WTC11 (cell line): Measurements from ENCODE around the gene CUL4A. TPM values are rescaled to one million over a fixed set of nuclear protein-coding genes. Genes with fewer than 3 reads are reported as not detected.

Experiments used
- ATAC-seq: fragments of 200-7000 bp; cut with Tn5 transposase; 2 replicates; pipeline ENCODE4 v1.10.0; 2021; ENCODE audit warnings: mild to moderate bottlenecking, moderate library complexity
- CTCF ChIA-PET: fragments of 300-600 bp; sonication (Branson Sonifier 250); formaldehyde crosslinking; loops from one replicate; lab custom pipeline; 2021; ENCODE audit warnings: antibody characterized with exemption; lab: Charles Lee
- POLR2A ChIA-PET: fragments of 350-600 bp; sonication (Branson Sonifier 250); formaldehyde crosslinking; loops from one replicate; lab custom pipeline; 2021; ENCODE audit warnings: antibody characterized with exemption; lab: Charles Lee
- DNase-seq: peaks from one replicate; pipeline ENCODE4 v3.0.0; 2021; ENCODE audit warnings: low spot score
- H3K27ac Mint-ChIP-seq: 2 replicates; pipeline ENCODE4 v1.8.0; 2021; ENCODE audit warnings: mixed read lengths
- H3K27me3 Mint-ChIP-seq: 2 replicates; pipeline ENCODE4 v1.8.0; 2021; ENCODE audit warnings: low read depth, mild to moderate bottlenecking, moderate library complexity, mixed read lengths
- H3K36me3 Mint-ChIP-seq: 2 replicates; pipeline ENCODE4 v1.8.0; 2021; ENCODE audit warnings: mixed read lengths
- H3K4me1 Mint-ChIP-seq: 2 replicates; pipeline ENCODE4 v1.8.0; 2022; ENCODE audit warnings: mixed read lengths
- H3K4me3 Mint-ChIP-seq: 2 replicates; pipeline ENCODE4 v1.8.0; 2021; ENCODE audit warnings: mild to moderate bottlenecking, moderate library complexity, mixed read lengths
- H3K9me3 Mint-ChIP-seq: 2 replicates; pipeline ENCODE4 v1.8.0; 2021; ENCODE audit warnings: mixed read lengths
- AFF4 ChIP-seq: sonication (generic); formaldehyde crosslinking; IDR thresholded peaks from 2 replicates; pipeline ENCODE4 v1.8.1; 2023; ENCODE audit warnings: mild to moderate bottlenecking, missing genetic modification reagents, borderline replicate concordance
- AR ChIP-seq: fragments of 250-450 bp; sonication (Bioruptor Pico); IDR thresholded peaks from 2 replicates; pipeline ENCODE4 v1.9.0; 2021; ENCODE audit warnings: mild to moderate bottlenecking
- CBFB ChIP-seq: sonication (generic); formaldehyde crosslinking; IDR thresholded peaks from 2 replicates; pipeline ENCODE4 v1.8.1; 2022; ENCODE audit warnings: mild to moderate bottlenecking, low read depth, missing genetic modification reagents
- CDX4 ChIP-seq: fragments of 250-450 bp; sonication (Bioruptor Pico); IDR thresholded peaks from 2 replicates; pipeline ENCODE4 v1.9.0; 2021; ENCODE audit warnings: moderate library complexity, mild to moderate bottlenecking, inconsistent platforms, borderline replicate concordance
- CTCF ChIP-seq: fragments of 200-600 bp; IDR thresholded peaks from 2 replicates; pipeline ENCODE4 v1.8.0; 2022; ENCODE audit warnings: antibody characterized with exemption
- ETV6 ChIP-seq: sonication (generic); formaldehyde crosslinking; IDR thresholded peaks from 2 replicates; pipeline ENCODE4 v1.8.1; 2022; ENCODE audit warnings: mild to moderate bottlenecking, missing genetic modification reagents
- FOXJ3 ChIP-seq: sonication (generic); formaldehyde crosslinking; IDR thresholded peaks from 2 replicates; pipeline ENCODE4 v1.9.0; 2021; ENCODE audit warnings: missing genetic modification reagents, mild to moderate bottlenecking, borderline replicate concordance
- IRF2 ChIP-seq: sonication (generic); formaldehyde crosslinking; IDR thresholded peaks from 2 replicates; pipeline ENCODE4 v1.8.0; 2022; ENCODE audit warnings: low read depth, missing genetic modification reagents, borderline replicate concordance
- NR1H2 ChIP-seq: sonication (generic); formaldehyde crosslinking; IDR thresholded peaks from 2 replicates; pipeline ENCODE4 v1.9.0; 2021; ENCODE audit warnings: mild to moderate bottlenecking, moderate library complexity, missing genetic modification reagents
- NR3C1 ChIP-seq: sonication (generic); formaldehyde crosslinking; conservative IDR thresholded peaks from 2 replicates; pipeline ENCODE4 v1.8.1; 2023; ENCODE audit warnings: low read depth, mild to moderate bottlenecking, missing genetic modification reagents
- RELA ChIP-seq: sonication (generic); formaldehyde crosslinking; IDR thresholded peaks from 2 replicates; pipeline ENCODE4 v1.8.1; 2022; ENCODE audit warnings: missing genetic modification reagents, mild to moderate bottlenecking, borderline replicate concordance
- RORB ChIP-seq: fragments of 250-450 bp; sonication (Bioruptor Pico); IDR thresholded peaks from 2 replicates; pipeline ENCODE4 v1.9.0; 2021; ENCODE audit warnings: mild to moderate bottlenecking
- SMAD4 ChIP-seq: sonication (generic); formaldehyde crosslinking; IDR thresholded peaks from 2 replicates; pipeline ENCODE4 v1.8.0; 2022; ENCODE audit warnings: mild to moderate bottlenecking, missing genetic modification reagents
- STAT6 ChIP-seq: sonication (generic); formaldehyde crosslinking; conservative IDR thresholded peaks from 2 replicates; pipeline ENCODE4 v1.8.1; 2023; ENCODE audit warnings: mild to moderate bottlenecking, low read depth, missing genetic modification reagents, moderate library complexity
- TEAD1 ChIP-seq: sonication (generic); formaldehyde crosslinking; IDR thresholded peaks from 2 replicates; pipeline ENCODE4 v1.8.0; 2022; ENCODE audit warnings: mild to moderate bottlenecking, missing genetic modification reagents
- TEAD4 ChIP-seq: sonication (generic); formaldehyde crosslinking; IDR thresholded peaks from 2 replicates; pipeline ENCODE4 v1.8.0; 2022; ENCODE audit warnings: mild to moderate bottlenecking, missing genetic modification reagents
- TP53 ChIP-seq: sonication (generic); formaldehyde crosslinking; IDR thresholded peaks from 2 replicates; pipeline ENCODE4 v1.8.1; 2023; ENCODE audit warnings: mild to moderate bottlenecking, missing genetic modification reagents
- ZNF219 ChIP-seq: sonication (generic); formaldehyde crosslinking; IDR thresholded peaks from 2 replicates; pipeline ENCODE4 v1.8.0; 2023; ENCODE audit warnings: missing genetic modification reagents, mild to moderate bottlenecking, borderline replicate concordance
- ZNF281 ChIP-seq: sonication (generic); formaldehyde crosslinking; IDR thresholded peaks from 2 replicates; pipeline ENCODE4 v1.8.0; 2023; ENCODE audit warnings: mild to moderate bottlenecking, missing genetic modification reagents
- ZNF416 ChIP-seq: fragments of 250-450 bp; sonication (Bioruptor Pico); IDR thresholded peaks from 2 replicates; pipeline ENCODE4 v1.9.0; 2021; ENCODE audit warnings: mild to moderate bottlenecking, inconsistent platforms
- ZNF671 ChIP-seq: fragments of 250-450 bp; sonication (Bioruptor Pico); IDR thresholded peaks from 2 replicates; pipeline ENCODE4 v1.8.0; 2021; ENCODE audit warnings: mild to moderate bottlenecking
- total RNA-seq: library from RNA; stranded (reverse); gene quantifications from 3 replicates; pipeline ENCODE4 v1.2.3, GENCODE V29; 2021

Gene CUL4A
- total RNA-seq, 1 experiment from 2014 or later: 99.9 TPM

GRCh38 chr13:113220141-113220598, 10.8 kb downstream of the CUL4A start (continued):
- no peak for TF ChIP-seq AR (CRISPR knock-in tag)
- TF ChIP-seq RELA (CRISPR knock-in tag): no peak
- no peak for TF ChIP-seq TEAD4 (CRISPR knock-in tag)
- no peak for TF ChIP-seq CBFB (CRISPR knock-in tag)
- no peak for TF ChIP-seq NR3C1 (CRISPR knock-in tag)
- TF ChIP-seq TEAD1 (CRISPR knock-in tag): no peak
- no peak for TF ChIP-seq IRF2 (CRISPR knock-in tag)
- no peak for TF ChIP-seq ZNF416 (CRISPR knock-in tag)
- no peak for TF ChIP-seq AFF4 (CRISPR knock-in tag)
- no peak for TF ChIP-seq TP53
- TF ChIP-seq SMAD4 (CRISPR knock-in tag): no peak

- Mint-ChIP-seq H3K4me1 (peaks cover 3% of the 10 kb centered on the region; the same call in 1 of the 2 replicates), H3K27me3 (no peaks in the 10 kb centered on the region), H3K36me3 (peaks cover 58% of the 10 kb centered on the region), H3K27ac (peak overlapping the region; percentile 88; the same call in 1 of the 2 replicates), H3K4me3 (no peak overlapping the region), H3K9me3 (no peaks in the 10 kb centered on the region)
- ATAC-seq: no peak
- POLR2A ChIA-PET: no interaction called here
- DNase-seq: no peak
- CTCF ChIA-PET: no interaction called here
- TF ChIP-seq CDX4 (CRISPR knock-in tag) (no peak), ETV6 (CRISPR knock-in tag) (no peak), FOXJ3 (CRISPR knock-in tag) (no peak), ZNF281 (CRISPR knock-in tag) (no peak), ZNF671 (CRISPR knock-in tag) (no peak), NR1H2 (CRISPR knock-in tag) (no peak), RORB (no peak), ZNF219 (no peak), STAT6 (CRISPR knock-in tag) (no peak), CTCF (no peak)
Measured at GRCh38 chr13:113220877-113221276, 11.5 kb downstream of the CUL4A start.
